Adrenal gland (tissue), 5 donors: Measurements from ENCODE around the gene TMEM97.
A peak's percentile ranks its signal among the peaks of the same experiment; 100 is the strongest.

ENCODE experiments used
- CTCF ChIP-seq, 6 experiments: fragments of 450-650 bp in 4 of 6; fragments of 200-600 bp in 2 of 6; sonication (generic) in 1 of 6; IDR thresholded peaks; 1 replicate in 5 of 6; 2 replicates in 1 of 6; pipeline versions ENCODE4 v1.5.1 to v1.8.0; 2016 to 2021; ENCODE audit warnings: antibody characterized with exemption in 6 of 6, mild to moderate bottlenecking in 2 of 6, moderate library complexity in 1 of 6
- POLR2A ChIP-seq, 2 donors: fragments of 450-650 bp; IDR thresholded peaks; one replicate each; pipeline ENCODE4 v1.6.1; 2017; ENCODE audit warnings: antibody characterized with exemption in 2 of 2, mild to moderate bottlenecking in 2 of 2, moderate library complexity in 1 of 2
- donor health status: DM: no; HTN: no; CAD: no.

GRCh38 chr17:28346746-28347246, 27.8 kb downstream of the TMEM97 start:
- peak; percentile 16 to 67 (median 62) for TF ChIP-seq CTCF (IDR thresholded peaks at IDR 0.05)
- no peak for TF ChIP-seq POLR2A (IDR thresholded peaks at IDR 0.05)
